PC-3 (cell line): ENCODE measurements around the gene SPDEF. TPM values are rescaled to one million over a fixed set of nuclear protein-coding genes. Genes with fewer than 3 reads are reported as not detected.

Experiments
- ATAC-seq: fragments of 200-7000 bp; cut with Tn5 transposase; 2 replicates; pipeline ENCODE4 v1.9.1; 2020; ENCODE audit warnings: mild to moderate bottlenecking, moderate library complexity
- BruUV-seq: library from RNA; stranded (reverse); fragments of 400-500 nt; replicated peaks from 2 replicates; lab custom pipeline; 2021; lab: Mats Ljungman, UMichigan
- CTCF ChIA-PET: fragments of 300-600 bp; sonication (Branson Sonifier 250); formaldehyde crosslinking; loops from one replicate; lab custom pipeline; 2022; ENCODE audit warnings: antibody characterized with exemption; lab: Charles Lee
- POLR2A ChIA-PET: fragments of 300-600 bp; sonication (Branson Sonifier 250); formaldehyde crosslinking; loops from one replicate; lab custom pipeline; 2022; ENCODE audit warnings: antibody characterized with exemption; ENCODE audit not compliant: unreplicated experiment; lab: Charles Lee
- DNase-seq: peaks from one replicate; pipeline ENCODE4 v3.0.0-alpha.2; 2015
- H2AFZ ChIP-seq: fragments of 300-600 bp; sonication (generic); 2 replicates; pipeline ENCODE4 v1.6.0; 2016; ENCODE audit warnings: antibody characterized with exemption, low read length
- H3F3A ChIP-seq: fragments of 300-600 bp; sonication (generic); one replicate; pipeline ENCODE4 v1.6.0; 2017; ENCODE audit warnings: antibody characterized with exemption, low read length, control low read depth, mild to moderate bottlenecking; ENCODE audit not compliant: unreplicated experiment
- H3K27ac ChIP-seq: fragments of 300-600 bp; sonication (generic); 2 replicates; pipeline ENCODE4 v1.5.1; 2016; ENCODE audit warnings: mild to moderate bottlenecking, low read length
- H3K27me3 ChIP-seq: fragments of 300-600 bp; sonication (generic); 2 replicates; pipeline ENCODE4 v1.6.1; 2016; ENCODE audit warnings: low read length, mixed read lengths
- H3K36me3 ChIP-seq: fragments of 300-600 bp; sonication (generic); 2 replicates; pipeline ENCODE4 v1.6.1; 2016; ENCODE audit warnings: low read depth, mixed run types, low read length, mixed read lengths
- H3K4me1 ChIP-seq: fragments of 300-600 bp; sonication (generic); 2 replicates; pipeline ENCODE4 v1.5.1; 2016; ENCODE audit warnings: low read length; ENCODE audit not compliant: insufficient read depth
- H3K4me2 ChIP-seq: fragments of 300-600 bp; sonication (generic); 2 replicates; pipeline ENCODE4 v1.6.0; 2016; ENCODE audit warnings: low read length
- H3K4me3 ChIP-seq: fragments of 300-600 bp; sonication (generic); 2 replicates; pipeline ENCODE4 v1.5.1; 2016; ENCODE audit warnings: mild to moderate bottlenecking, low read length, mixed read lengths
- H3K79me2 ChIP-seq: fragments of 300-600 bp; sonication (generic); 2 replicates; pipeline ENCODE4 v1.6.1; 2017; ENCODE audit warnings: low read length, mixed read lengths
- H3K9ac ChIP-seq: fragments of 300-600 bp; sonication (generic); 2 replicates; pipeline ENCODE4 v1.6.0; 2016; ENCODE audit warnings: mild to moderate bottlenecking, low read length
- H3K9me2 ChIP-seq: fragments of 300-600 bp; sonication (generic); replicated peaks from 2 replicates; pipeline ENCODE4 v1.6.1; 2016; ENCODE audit warnings: mixed run types, low read length, mixed read lengths
- H3K9me3 ChIP-seq: fragments of 300-600 bp; sonication (generic); 2 replicates; pipeline ENCODE4 v1.6.1; 2016; ENCODE audit warnings: low read length, mixed read lengths
- H4K20me1 ChIP-seq: fragments of 300-600 bp; sonication (generic); 2 replicates; pipeline ENCODE4 v1.6.1; 2016; ENCODE audit warnings: low read length, mixed read lengths
- CTCF ChIP-seq: fragments of 300-600 bp; sonication (generic); conservative IDR thresholded peaks from 2 replicates; pipeline ENCODE4 v1.5.1; 2017; ENCODE audit warnings: antibody characterized with exemption, low read depth, mild to moderate bottlenecking, low read length
- EZH2 ChIP-seq: fragments of 300-600 bp; sonication (generic); IDR thresholded peaks from one replicate; pipeline ENCODE4 v1.6.1; 2017; ENCODE audit warnings: antibody characterized with exemption, mild to moderate bottlenecking, low read length; ENCODE audit not compliant: unreplicated experiment
- EZH2phosphoT487 ChIP-seq: fragments of 300-600 bp; sonication (generic); IDR thresholded peaks from 2 replicates; pipeline ENCODE4 v1.6.1; 2018; ENCODE audit warnings: mild to moderate bottlenecking, antibody characterized with exemption, low read length, borderline replicate concordance
- intact Hi-C: fragments of 100-400 bp; cut with micrococcal nuclease; formaldehyde crosslinking; loops from 2 replicates; pipeline ENCODE4 v1.9.0; 2023
- total RNA-seq: library from RNA; depleted of rRNA; stranded (reverse); fragments of >200 nt; gene quantifications from 2 replicates; pipeline ENCODE4 v1.2.3, GENCODE V29; 2014

Gene SPDEF
- total RNA-seq, 1 experiment from 2014 or later, result 190 TPM

GRCh38 chr6:34526241-34526972 is 29.7 kb downstream of the SPDEF start:
- ATAC-seq, result no peak
- DNase-seq, result no peak
- Histone ChIP-seq H3K9me3 (no peaks in the 10 kb centered on the region), H3F3A (no peaks in the 10 kb centered on the region), H3K27me3 (no peaks in the 10 kb centered on the region), H2AFZ (peak overlapping the region; percentile 56; the same call in 1 of the 2 replicates), H3K4me2 (peak overlapping the region; percentile 70), H4K20me1 (no peaks in the 10 kb centered on the region), H3K4me3 (peak overlapping the region; percentile 40; the same call in 1 of the 2 replicates), H3K79me2 (no peaks in the 10 kb centered on the region), H3K9me2 (no peaks in the 10 kb centered on the region), H3K9ac (peak overlapping the region; percentile 41; the same call in 1 of the 2 replicates), H3K4me1 (peaks cover 5% of the 10 kb centered on the region; the same call in 1 of the 2 replicates), H3K27ac (no peak overlapping the region), H3K36me3 (no peaks in the 10 kb centered on the region)
- TSS peak; percentile 98 for BruUV-seq
- CTCF ChIA-PET, result interaction anchor here (0.7 kb wide), 1 partner anchor 83 kb away, joined by 3 read pairs; no protein-coding TSS in a partner anchor
- TF ChIP-seq CTCF, result no peak
- TF ChIP-seq EZH2, result no peak
- no peak for TF ChIP-seq EZH2phosphoT487
- POLR2A ChIA-PET, result interaction anchor here (0.5 to 0.6 kb wide), 2 partner anchors 128 to 290 kb away, joined by 3 to 12 read pairs; partner anchors contain the start of gene HMGA1
- intact Hi-C loops, result loop anchor here (2.0 kb wide), 1 partner anchor 28 kb away; no protein-coding TSS in a partner anchor

DNA sequence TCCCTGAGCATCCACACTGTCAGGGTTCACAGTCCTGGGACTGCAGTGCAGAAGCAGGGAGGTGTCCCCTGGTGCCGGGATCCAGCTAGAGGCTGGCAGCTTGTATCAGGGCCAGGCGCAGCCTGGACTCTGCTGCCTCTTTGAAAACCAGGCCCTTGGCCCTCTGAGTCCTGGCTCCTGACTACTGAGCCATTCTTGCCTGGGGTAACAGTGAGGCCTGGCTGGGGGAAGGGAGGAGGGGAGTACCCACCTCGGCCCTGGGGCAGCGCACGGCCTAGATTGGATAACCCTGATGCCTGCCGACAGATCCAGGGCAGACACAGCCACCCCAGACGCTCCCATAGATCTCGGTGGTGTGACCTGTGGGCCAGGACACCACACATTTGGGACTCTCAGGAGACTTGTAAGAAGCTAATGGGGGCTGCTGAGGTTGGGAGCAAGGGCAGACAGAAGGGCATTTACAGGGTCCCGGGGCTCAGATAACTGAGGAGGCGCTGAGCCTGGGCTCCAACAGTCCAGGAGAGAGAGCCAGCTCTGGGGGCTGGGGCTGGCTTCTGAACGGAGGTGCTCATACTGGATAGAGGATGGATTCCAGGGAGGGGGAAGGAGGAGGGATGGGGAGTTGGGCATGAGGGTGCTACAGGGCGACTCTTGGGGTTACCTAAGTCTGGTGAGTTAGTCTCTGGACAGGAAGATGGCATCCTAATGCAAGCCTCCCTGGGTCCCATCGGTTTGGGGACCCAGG is 30.5 kb downstream of the SPDEF start:
- intact Hi-C loops, result loop anchor here (2.0 kb wide), 1 partner anchor 29 kb away; no protein-coding TSS in a partner anchor
- Histone ChIP-seq H2AFZ (no peak overlapping the region), H3K9ac (no peak overlapping the region), H3K36me3 (no peaks in the 10 kb centered on the region), H3K9me2 (no peaks in the 10 kb centered on the region), H3K9me3 (no peaks in the 10 kb centered on the region), H3F3A (no peaks in the 10 kb centered on the region), H4K20me1 (no peaks in the 10 kb centered on the region), H3K4me2 (no peak overlapping the region), H3K4me1 (peaks cover 5% of the 10 kb centered on the region; the same call in 1 of the 2 replicates), H3K79me2 (no peaks in the 10 kb centered on the region), H3K4me3 (no peak overlapping the region), H3K27ac (no peak overlapping the region), H3K27me3 (no peaks in the 10 kb centered on the region)
- DNase-seq, result no peak
- BruUV-seq, result no TSS peak
- ATAC-seq, result no peak
- CTCF ChIA-PET, result no interaction called here
- TF ChIP-seq EZH2, result no peak
- TF ChIP-seq EZH2phosphoT487, result no peak
- no peak for TF ChIP-seq CTCF
- POLR2A ChIA-PET, result interaction anchor here (0.6 kb wide), 1 partner anchor 128 kb away, joined by 12 read pairs; no protein-coding TSS in a partner anchor
